ENCODE results near the gene SCLT1.

Gene SCLT1

DNA sequence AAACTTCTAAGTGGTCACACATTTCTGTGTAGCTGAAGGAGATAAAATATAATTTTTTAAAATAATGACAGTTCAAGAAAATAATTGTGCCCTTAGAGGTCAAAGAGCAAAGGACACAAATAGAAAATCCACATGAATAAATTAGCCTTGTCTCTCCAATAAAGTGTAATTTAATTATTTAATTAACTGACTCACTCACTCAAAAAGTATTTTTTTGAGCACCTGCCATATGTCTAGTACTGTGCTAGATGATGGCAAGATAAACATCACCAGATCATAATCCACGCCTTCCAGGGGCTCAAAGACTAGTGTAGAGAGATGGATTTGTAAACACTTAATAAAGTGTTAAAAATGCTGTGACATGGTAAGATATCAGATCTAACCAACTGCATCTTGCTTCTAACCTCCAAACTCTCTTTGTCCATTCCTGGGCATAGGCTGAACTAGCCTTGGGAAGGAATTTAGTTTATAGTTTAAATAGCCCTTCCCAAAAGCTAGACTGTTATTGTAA is 112.5 kb downstream of the SCLT1 start:
- TF ChIP-seq FOXP2 (optimal IDR thresholded peaks at IDR 0.05; ENCODE audit: borderline replicate concordance, extremely low read depth, extremely low read length, insufficient read depth) (no peak), SIN3A (IDR thresholded peaks at IDR 0.05; ENCODE audit: borderline replicate concordance, insufficient read depth, low read length) (no peak), TAF1 (IDR thresholded peaks at IDR 0.05; ENCODE audit: borderline replicate concordance, insufficient read depth, low read length) (no peak), POLR2AphosphoS5 (IDR thresholded peaks at IDR 0.05; ENCODE audit: low read depth, low read length) (no peak)
- TF ChIP-seq, protein P1, sequence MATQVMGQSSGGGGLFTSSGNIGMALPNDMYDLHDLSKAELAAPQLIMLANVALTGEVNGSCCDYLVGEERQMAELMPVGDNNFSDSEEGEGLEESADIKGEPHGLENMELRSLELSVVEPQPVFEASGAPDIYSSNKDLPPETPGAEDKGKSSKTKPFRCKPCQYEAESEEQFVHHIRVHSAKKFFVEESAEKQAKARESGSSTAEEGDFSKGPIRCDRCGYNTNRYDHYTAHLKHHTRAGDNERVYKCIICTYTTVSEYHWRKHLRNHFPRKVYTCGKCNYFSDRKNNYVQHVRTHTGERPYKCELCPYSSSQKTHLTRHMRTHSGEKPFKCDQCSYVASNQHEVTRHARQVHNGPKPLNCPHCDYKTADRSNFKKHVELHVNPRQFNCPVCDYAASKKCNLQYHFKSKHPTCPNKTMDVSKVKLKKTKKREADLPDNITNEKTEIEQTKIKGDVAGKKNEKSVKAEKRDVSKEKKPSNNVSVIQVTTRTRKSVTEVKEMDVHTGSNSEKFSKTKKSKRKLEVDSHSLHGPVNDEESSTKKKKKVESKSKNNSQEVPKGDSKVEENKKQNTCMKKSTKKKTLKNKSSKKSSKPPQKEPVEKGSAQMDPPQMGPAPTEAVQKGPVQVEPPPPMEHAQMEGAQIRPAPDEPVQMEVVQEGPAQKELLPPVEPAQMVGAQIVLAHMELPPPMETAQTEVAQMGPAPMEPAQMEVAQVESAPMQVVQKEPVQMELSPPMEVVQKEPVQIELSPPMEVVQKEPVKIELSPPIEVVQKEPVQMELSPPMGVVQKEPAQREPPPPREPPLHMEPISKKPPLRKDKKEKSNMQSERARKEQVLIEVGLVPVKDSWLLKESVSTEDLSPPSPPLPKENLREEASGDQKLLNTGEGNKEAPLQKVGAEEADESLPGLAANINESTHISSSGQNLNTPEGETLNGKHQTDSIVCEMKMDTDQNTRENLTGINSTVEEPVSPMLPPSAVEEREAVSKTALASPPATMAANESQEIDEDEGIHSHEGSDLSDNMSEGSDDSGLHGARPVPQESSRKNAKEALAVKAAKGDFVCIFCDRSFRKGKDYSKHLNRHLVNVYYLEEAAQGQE (IDR thresholded peaks at IDR 0.05; ENCODE audit: insufficient read depth in 1 of 2, low read depth in 2 of 2, low read length in 2 of 2): no peak

DNA sequence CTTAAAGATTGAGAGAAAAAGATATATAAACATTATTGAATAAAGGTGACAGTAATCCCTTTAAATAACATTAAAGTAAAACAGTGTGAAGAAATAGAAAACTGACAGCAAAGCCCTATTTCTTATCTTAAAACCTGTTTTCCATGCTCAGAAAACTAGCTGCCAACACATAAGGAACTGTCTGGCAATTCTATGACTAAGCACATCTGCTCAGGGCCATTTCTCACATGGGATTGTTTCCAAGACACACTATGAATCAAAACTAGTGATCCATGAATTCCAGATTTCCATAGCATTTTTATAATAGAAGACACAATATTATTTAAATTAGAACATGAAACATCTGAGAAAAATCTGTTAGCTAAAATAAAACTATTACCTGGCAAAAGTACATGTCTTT is 113.4 kb downstream of the SCLT1 start:
- TF ChIP-seq TAF1 (IDR thresholded peaks at IDR 0.05; ENCODE audit: borderline replicate concordance, insufficient read depth, low read length): no peak

DNA sequence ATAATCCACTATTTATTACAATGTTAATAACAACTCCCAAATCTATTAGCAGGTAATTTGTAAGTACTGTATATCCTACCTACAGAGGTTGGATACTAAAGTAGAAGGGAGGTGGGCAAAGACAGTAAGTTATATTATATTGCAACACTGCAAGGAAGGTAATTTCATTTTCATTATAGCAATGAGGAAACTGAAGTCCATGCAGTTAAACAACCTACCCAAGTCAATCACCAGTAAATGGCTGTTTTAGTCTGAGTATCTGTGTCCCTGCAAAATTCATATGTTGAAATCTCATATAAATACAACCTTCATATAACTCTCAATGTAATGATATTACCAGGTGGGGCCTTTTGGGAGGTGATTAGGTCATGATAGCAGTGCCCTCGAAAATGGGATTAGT is 114.4 kb downstream of the SCLT1 start:
- TF ChIP-seq FOXP2 (optimal IDR thresholded peaks at IDR 0.05; ENCODE audit: borderline replicate concordance, extremely low read depth, extremely low read length, insufficient read depth): no peak
- TF ChIP-seq, protein P1 (IDR thresholded peaks at IDR 0.05; ENCODE audit: insufficient read depth in 1 of 2, low read depth in 2 of 2, low read length in 2 of 2): no peak
- TF ChIP-seq POLR2AphosphoS5 (IDR thresholded peaks at IDR 0.05; ENCODE audit: low read depth, low read length): no peak
- no peak for TF ChIP-seq SIN3A (IDR thresholded peaks at IDR 0.05; ENCODE audit: borderline replicate concordance, insufficient read depth, low read length)
- TF ChIP-seq TAF1 (IDR thresholded peaks at IDR 0.05; ENCODE audit: borderline replicate concordance, insufficient read depth, low read length): no peak

DNA sequence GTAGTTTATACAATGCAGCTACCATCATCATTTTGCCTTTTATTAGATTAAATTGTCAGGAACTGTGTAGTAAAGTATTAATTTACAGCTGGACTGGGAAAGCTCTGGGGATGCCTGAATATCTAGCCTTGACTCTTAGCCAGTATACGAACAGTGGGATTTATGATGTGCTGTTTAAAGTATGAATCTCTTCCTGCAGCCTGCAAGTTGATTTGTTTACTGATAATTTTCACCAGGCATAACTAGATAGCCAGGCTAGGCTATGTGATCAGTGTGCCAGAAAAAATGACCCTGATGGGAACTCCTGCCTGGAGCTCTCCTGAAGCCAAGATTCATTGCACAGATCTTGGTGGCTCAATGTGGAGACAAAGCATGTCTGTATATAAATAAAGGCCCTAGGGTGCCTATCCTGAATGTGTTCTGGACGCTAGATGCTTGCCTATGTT is 119.2 kb downstream of the SCLT1 start:
- TF ChIP-seq, protein P1 (IDR thresholded peaks at IDR 0.05; ENCODE audit: insufficient read depth in 1 of 2, low read depth in 2 of 2, low read length in 2 of 2): no peak
- TF ChIP-seq POLR2AphosphoS5 (IDR thresholded peaks at IDR 0.05; ENCODE audit: low read depth, low read length) (no peak), SIN3A (IDR thresholded peaks at IDR 0.05; ENCODE audit: borderline replicate concordance, insufficient read depth, low read length) (no peak), FOXP2 (optimal IDR thresholded peaks at IDR 0.05; ENCODE audit: borderline replicate concordance, extremely low read depth, extremely low read length, insufficient read depth) (no peak), TAF1 (IDR thresholded peaks at IDR 0.05; ENCODE audit: borderline replicate concordance, insufficient read depth, low read length) (no peak)

DNA sequence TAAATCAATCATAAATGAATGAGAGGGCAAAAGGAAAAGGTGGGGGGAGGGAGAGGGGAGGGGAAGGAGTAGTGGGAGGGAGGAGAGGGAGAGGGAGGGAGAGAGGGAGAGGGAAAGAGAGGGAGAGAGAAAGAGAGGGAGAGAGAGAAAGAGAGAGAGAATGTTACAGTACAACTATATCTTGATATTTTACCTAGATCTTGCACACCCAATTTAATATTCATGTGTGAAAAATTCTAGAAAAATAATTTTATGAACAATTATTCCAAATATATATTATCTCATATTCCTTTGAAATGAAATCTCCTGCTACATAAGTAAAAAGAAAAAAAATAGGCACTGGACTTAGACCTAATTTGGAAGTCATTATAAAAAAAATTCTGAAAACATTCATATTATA is 120.0 kb downstream of the SCLT1 start:
- no peak for TF ChIP-seq POLR2AphosphoS5 (IDR thresholded peaks at IDR 0.05; ENCODE audit: low read depth, low read length)
- TF ChIP-seq FOXP2 (optimal IDR thresholded peaks at IDR 0.05; ENCODE audit: borderline replicate concordance, extremely low read depth, extremely low read length, insufficient read depth): no peak

DNA sequence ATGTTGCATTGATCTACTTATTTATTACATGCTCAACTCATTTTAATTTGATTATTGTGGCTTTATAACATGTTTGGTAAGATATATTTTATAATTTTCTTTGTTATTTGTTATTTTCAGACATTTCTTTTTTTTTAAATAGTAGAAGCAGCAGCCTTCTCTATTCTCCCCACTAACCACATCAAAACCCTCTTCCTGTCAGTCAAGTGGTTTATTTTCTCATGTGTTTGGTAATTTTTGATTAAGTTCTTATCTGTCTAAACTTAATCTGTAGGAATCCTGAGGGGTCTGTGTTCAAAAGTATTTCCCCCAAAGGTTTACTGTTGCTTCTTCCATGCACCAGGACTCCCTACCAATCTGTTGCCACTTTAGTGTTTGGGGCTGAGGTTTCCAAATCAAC is 131.9 kb downstream of the SCLT1 start:
- TF ChIP-seq POLR2AphosphoS5 (IDR thresholded peaks at IDR 0.05; ENCODE audit: low read depth, low read length) (no peak), TAF1 (IDR thresholded peaks at IDR 0.05; ENCODE audit: borderline replicate concordance, insufficient read depth, low read length) (no peak), FOXP2 (optimal IDR thresholded peaks at IDR 0.05; ENCODE audit: borderline replicate concordance, extremely low read depth, extremely low read length, insufficient read depth) (no peak), SIN3A (IDR thresholded peaks at IDR 0.05; ENCODE audit: borderline replicate concordance, insufficient read depth, low read length) (no peak)
- TF ChIP-seq, protein P1 (IDR thresholded peaks at IDR 0.05; ENCODE audit: insufficient read depth in 1 of 2, low read depth in 2 of 2, low read length in 2 of 2): no peak
